HG02870 (cell line): Measurements from ENCODE around the gene SLC25A2.
"Not testable (repeated sequence)": the region's sequence is repeated elsewhere in the genome, so short reads cannot be mapped to it uniquely, and the experiment has no call there.

ENCODE experiments used
- ATAC-seq: cut with Tn5 transposase; IDR thresholded peaks from one replicate; pipeline ENCODE4 v1.9.1; 2021; ENCODE audit warnings: mild to moderate bottlenecking, moderate library complexity; ENCODE audit not compliant: unreplicated experiment

SLC25A2 gene

DNA sequence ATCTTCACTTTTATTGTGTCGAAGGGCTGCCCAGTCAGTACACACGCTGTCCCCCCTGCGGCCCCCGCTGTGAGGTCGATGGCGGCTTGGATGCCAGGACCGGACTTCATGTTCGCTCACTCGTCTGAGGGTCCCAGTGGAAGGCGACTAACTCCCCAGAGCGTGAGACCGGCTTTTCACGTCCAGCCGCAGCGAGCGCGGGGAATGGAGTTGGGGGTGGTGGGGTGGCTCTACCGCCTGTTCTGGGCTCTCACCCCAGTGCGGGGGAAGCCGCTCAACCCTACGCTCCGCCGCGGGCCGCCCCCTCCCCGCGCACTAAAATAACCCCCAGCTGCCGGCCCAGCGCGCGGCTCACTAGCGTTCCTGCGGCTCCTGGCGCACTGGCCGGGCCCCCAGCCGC, at the start of gene SLC25A2:
TSS of gene SLC25A2 (minus strand) at position 294 of the 400 bp plus-strand sequence. CDS start at position 110, 184 bp downstream.
- ATAC-seq = no peak

DNA sequence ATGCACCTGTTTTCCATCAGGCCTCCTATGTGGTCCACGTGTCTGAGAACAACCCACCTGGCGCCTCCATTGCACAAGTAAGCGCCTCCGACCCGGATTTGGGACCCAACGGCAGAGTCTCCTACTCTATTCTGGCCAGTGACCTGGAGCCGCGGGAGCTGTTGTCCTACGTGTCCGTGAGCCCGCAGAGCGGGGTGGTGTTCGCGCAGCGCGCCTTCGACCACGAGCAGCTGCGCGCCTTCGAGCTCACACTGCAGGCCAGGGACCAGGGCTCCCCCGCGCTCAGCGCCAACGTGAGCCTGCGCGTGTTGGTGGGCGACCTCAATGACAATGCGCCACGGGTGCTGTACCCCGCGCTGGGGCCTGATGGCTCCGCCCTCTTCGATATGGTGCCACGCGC, 47.7 kb upstream of the SLC25A2 start:
- ATAC-seq = no peak

DNA sequence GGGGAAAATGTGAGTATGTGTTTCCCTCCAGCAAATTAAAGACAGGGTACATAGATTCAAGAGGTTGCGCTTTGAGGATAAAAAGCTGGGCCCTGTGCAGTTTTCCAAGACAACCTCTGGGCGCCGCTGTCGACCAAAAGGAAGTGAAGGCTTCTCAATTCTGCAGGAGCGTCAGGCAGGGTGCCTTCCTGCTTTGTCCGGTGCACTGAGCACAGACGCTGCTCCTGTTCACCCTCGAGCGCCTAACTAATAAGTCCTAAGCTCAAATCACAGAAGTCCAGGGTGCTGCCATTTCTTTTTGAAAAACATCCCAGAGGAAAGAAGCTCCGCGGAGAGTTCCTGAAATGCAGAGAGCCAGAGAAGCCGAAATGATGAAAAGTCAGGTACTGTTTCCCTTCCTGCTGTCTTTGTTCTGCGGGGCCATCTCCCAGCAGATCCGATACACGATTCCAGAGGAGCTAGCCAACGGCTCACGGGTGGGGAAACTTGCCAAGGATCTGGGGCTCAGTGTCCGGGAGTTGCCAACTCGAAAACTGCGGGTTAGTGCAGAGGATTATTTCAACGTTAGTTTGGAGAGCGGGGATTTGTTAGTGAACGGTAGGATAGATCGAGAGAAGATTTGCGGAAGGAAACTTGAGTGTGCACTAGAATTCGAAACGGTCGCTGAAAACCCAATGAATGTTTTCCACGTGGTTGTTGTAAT, 46.2 kb upstream of the SLC25A2 start, which contains the start of gene PCDHGB1:
TSS of gene PCDHGB1 (plus strand) at position 183 of the 703 bp plus-strand sequence. CDS start at position 345, 162 bp downstream.
- no peak for ATAC-seq

GRCh38 chr5:141346017-141346416, 42.2 kb upstream of the SLC25A2 start:
- not testable (repeated sequence) for ATAC-seq

DNA sequence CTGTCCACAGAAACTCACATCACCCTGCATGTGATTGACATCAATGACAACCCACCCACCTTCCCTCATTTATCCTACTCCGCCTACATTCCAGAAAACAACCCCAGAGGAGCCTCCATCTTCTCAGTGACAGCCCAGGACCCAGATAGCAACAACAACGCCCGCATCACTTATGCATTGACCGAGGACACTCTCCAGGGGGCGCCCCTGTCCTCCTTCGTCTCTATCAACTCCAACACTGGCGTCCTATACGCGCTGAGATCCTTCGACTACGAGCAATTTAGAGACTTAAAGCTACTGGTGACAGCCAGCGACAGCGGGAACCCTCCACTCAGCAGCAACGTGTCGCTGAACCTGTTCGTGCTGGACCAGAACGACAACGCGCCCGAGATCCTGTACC, 41.5 kb upstream of the SLC25A2 start:
- no peak for ATAC-seq

DNA sequence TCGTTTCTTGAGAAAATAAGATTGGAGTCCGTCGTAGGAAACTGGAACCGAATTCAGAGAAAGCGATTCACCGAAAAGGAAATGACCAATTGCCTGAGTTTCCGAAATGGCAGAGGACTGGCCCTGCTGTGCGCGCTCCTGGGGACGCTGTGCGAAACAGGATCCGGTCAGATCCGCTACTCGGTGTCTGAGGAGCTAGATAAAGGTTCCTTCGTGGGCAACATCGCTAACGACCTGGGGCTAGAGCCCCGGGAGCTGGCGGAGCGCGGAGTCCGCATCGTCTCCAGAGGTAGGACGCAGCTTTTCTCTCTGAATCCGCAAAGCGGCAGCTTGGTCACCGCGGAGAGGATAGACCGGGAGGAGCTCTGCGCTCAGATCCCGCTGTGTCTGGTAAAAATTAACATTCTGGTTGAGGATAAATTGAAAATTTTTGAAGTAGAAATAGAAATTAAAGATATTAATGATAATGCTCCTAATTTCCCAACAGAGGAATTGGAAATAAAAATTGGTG, 40.2 kb upstream of the SLC25A2 start:
- ATAC-seq = no peak

GRCh38 chr5:141343242-141343952, 39.5 kb upstream of the SLC25A2 start, which contains the start of gene PCDHGA3:
PCDHGA3 (plus strand) TSS chr5:141343829; CDS start chr5:141344034, 205 bp downstream.
- no peak for ATAC-seq

- no peak for ATAC-seq
Measured at GRCh38 chr5:141342773-141343172, 38.9 kb upstream of the SLC25A2 start.

DNA sequence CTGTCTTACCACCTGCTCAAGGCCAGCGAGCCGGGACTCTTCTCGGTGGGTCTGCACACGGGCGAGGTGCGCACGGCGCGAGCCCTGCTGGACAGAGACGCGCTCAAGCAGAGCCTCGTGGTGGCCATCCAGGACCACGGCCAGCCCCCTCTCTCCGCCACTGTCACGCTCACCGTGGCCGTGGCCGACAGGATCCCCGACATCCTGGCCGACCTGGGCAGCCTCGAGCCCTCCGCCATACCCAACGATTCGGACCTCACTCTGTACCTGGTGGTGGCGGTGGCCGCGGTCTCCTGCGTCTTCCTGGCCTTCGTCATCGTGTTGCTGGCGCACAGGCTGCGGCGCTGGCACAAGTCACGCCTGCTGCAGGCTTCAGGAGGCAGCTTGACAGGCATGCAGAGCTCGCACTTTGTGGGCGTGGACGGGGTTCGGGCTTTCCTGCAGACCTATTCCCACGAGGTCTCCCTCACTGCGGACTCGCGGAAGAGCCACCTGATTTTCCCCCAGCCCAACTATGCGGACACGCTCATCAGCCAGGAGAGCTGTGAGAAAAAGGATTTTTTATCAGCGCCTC, 37.0 kb upstream of the SLC25A2 start:
- ATAC-seq = not testable (repeated sequence)

GRCh38 chr5:141338538-141339306, 34.9 kb upstream of the SLC25A2 start, which contains the start of gene PCDHGA2:
PCDHGA2 (plus strand) TSS chr5:141338760.
- ATAC-seq = no peak

DNA sequence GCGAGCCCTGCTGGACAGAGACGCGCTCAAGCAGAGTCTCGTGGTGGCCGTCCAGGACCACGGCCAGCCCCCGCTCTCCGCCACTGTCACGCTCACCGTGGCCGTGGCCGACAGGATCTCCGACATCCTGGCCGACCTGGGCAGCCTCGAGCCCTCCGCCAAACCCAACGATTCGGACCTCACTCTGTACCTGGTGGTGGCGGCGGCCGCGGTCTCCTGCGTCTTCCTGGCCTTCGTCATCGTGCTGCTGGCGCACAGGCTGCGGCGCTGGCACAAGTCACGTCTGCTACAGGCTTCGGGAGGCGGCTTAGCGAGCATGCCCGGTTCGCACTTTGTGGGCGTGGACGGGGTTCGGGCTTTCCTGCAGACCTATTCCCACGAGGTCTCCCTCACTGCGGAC, 28.7 kb upstream of the SLC25A2 start:
- ATAC-seq = not testable (repeated sequence)

- ATAC-seq = peak; percentile 53
Measured at GRCh38 chr5:141330299-141331080, 26.6 kb upstream of the SLC25A2 start, which contains the start of gene PCDHGA1. PCDHGA1 (plus strand) TSS chr5:141330514.

GRCh38 chr5:141328231-141328630, 24.4 kb upstream of the SLC25A2 start:
- no peak for ATAC-seq

GRCh38 chr5:141326088-141326854, 22.4 kb upstream of the SLC25A2 start:
- peak; percentile 72 for ATAC-seq

GRCh38 chr5:141322261-141322660, 18.4 kb upstream of the SLC25A2 start:
- ATAC-seq = no peak

GRCh38 chr5:141320225-141321169, 16.6 kb upstream of the SLC25A2 start, which contains the start of gene TAF7:
TAF7 (minus strand) TSS chr5:141320784; CDS start chr5:141320044, 740 bp downstream.
- ATAC-seq = peak; percentile 86

GRCh38 chr5:141319699-141320098, 15.8 kb upstream of the SLC25A2 start:
- no peak for ATAC-seq

GRCh38 chr5:141319202-141319601, 15.4 kb upstream of the SLC25A2 start:
- no peak for ATAC-seq
